H9 (cell line): ENCODE measurements around the gene DHRS4L2. TPM values are rescaled to one million over a fixed set of nuclear protein-coding genes. Genes with fewer than 3 reads are reported as not detected.
"Not testable (repeated sequence)": the region's sequence is repeated elsewhere in the genome, so short reads cannot be mapped to it uniquely, and the experiment has no call there.

Experiments used
- DNase-seq: peaks from one replicate; pipeline ENCODE4 v3.0.0-alpha.2; 2017
- H2AFZ ChIP-seq: one replicate; pipeline ENCODE4 v1.6.1; 2013; ENCODE audit warnings: mild to moderate bottlenecking, low read length, control low read depth, moderate library complexity
- H2AK5ac ChIP-seq: 2 replicates; pipeline ENCODE4 v1.6.1; 2013; ENCODE audit warnings: low read length, control low read depth, mixed read lengths; ENCODE audit not compliant: insufficient read length
- H2BK120ac ChIP-seq: one replicate; pipeline ENCODE4 v1.6.1; 2013; ENCODE audit warnings: low read depth, mild to moderate bottlenecking, low read length, control low read depth, inconsistent platforms; ENCODE audit not compliant: poor library complexity, severe bottlenecking
- H2BK12ac ChIP-seq: 2 replicates; pipeline ENCODE4 v1.6.1; 2013; ENCODE audit warnings: low read length, control low read depth, mixed read lengths, low read depth; ENCODE audit not compliant: insufficient read length
- H2BK15ac ChIP-seq: 2 replicates; pipeline ENCODE4 v1.6.1; 2013; ENCODE audit warnings: low read depth, low read length, control low read depth
- H2BK20ac ChIP-seq: one replicate; pipeline ENCODE4 v1.6.1; 2013; ENCODE audit warnings: low read depth, mild to moderate bottlenecking, low read length, control low read depth, inconsistent platforms; ENCODE audit not compliant: poor library complexity, severe bottlenecking
- H2BK5ac ChIP-seq: 2 replicates; pipeline ENCODE4 v1.6.1; 2013; ENCODE audit warnings: low read length, control low read depth, mixed read lengths; ENCODE audit not compliant: insufficient read length
- H3K14ac ChIP-seq: 2 replicates; pipeline ENCODE4 v1.6.1; 2013; ENCODE audit warnings: low read length, control low read depth; ENCODE audit not compliant: insufficient read depth
- H3K18ac ChIP-seq: 2 replicates; pipeline ENCODE4 v1.6.1; 2013; ENCODE audit warnings: low read depth, mild to moderate bottlenecking, mixed read lengths, low read length, control low read depth; ENCODE audit not compliant: insufficient read length
- H3K23ac ChIP-seq: 2 replicates; pipeline ENCODE4 v1.6.1; 2013; ENCODE audit warnings: low read length, control low read depth, mixed read lengths, low read depth; ENCODE audit not compliant: insufficient read length
- H3K23me2 ChIP-seq: 2 replicates; pipeline ENCODE4 v1.6.1; 2013; ENCODE audit warnings: low read depth, mild to moderate bottlenecking, mixed read lengths, low read length, control low read depth; ENCODE audit not compliant: insufficient read length, poor library complexity, severe bottlenecking
- H3K27ac ChIP-seq: 2 replicates; pipeline ENCODE4 v1.5.1; 2013; ENCODE audit warnings: low read length, control low read depth, mixed read lengths, low read depth; ENCODE audit not compliant: insufficient read length
- H3K27me3 ChIP-seq: 2 replicates; pipeline ENCODE4 v1.6.1; 2013; ENCODE audit warnings: low read length, control low read depth, inconsistent platforms; ENCODE audit not compliant: insufficient read depth
- H3K4ac ChIP-seq: 2 replicates; pipeline ENCODE4 v1.6.1; 2013; ENCODE audit warnings: low read depth, mild to moderate bottlenecking, control low read depth, inconsistent platforms, low read length, moderate library complexity
- H3K4me1 ChIP-seq: 2 replicates; pipeline ENCODE4 v1.6.1; 2013; ENCODE audit warnings: low read length, control low read depth, inconsistent platforms; ENCODE audit not compliant: insufficient read depth
- H3K4me2 ChIP-seq: 2 replicates; pipeline ENCODE4 v1.6.1; 2013; ENCODE audit warnings: low read length, control low read depth, mixed read lengths; ENCODE audit not compliant: insufficient read length, insufficient read depth
- H3K56ac ChIP-seq: 2 replicates; pipeline ENCODE4 v1.6.1; 2013; ENCODE audit warnings: low read depth, mild to moderate bottlenecking, mixed read lengths, low read length, control low read depth; ENCODE audit not compliant: insufficient read length
- H3K79me1 ChIP-seq: 2 replicates; pipeline ENCODE4 v1.6.1; 2013; ENCODE audit warnings: low read depth, mild to moderate bottlenecking, moderate library complexity, low read length, control low read depth, inconsistent platforms; ENCODE audit not compliant: insufficient read depth, poor library complexity, severe bottlenecking
- H3K79me2 ChIP-seq: 2 replicates; pipeline ENCODE4 v1.6.1; 2013; ENCODE audit warnings: low read length, control low read depth, inconsistent platforms; ENCODE audit not compliant: insufficient read depth
- H3K9ac ChIP-seq: 2 replicates; pipeline ENCODE4 v1.6.1; 2013; ENCODE audit warnings: low read length, control low read depth, mixed read lengths; ENCODE audit not compliant: insufficient read length; ENCODE audit errors: extremely low read depth
- H3K9me3 ChIP-seq: one replicate; pipeline ENCODE4 v1.6.1; 2013; ENCODE audit warnings: low read depth, low read length, inconsistent platforms; ENCODE audit not compliant: control insufficient read depth
- H3T11ph ChIP-seq: one replicate; pipeline ENCODE4 v1.6.1; 2013; ENCODE audit warnings: mild to moderate bottlenecking, low read length, control low read depth, inconsistent platforms
- H4K20me1 ChIP-seq: one replicate; pipeline ENCODE4 v1.6.1; 2013; ENCODE audit not compliant: control insufficient read depth, insufficient read length, insufficient read depth
- H4K5ac ChIP-seq: 2 replicates; pipeline ENCODE4 v1.6.1; 2013; ENCODE audit warnings: low read depth, mild to moderate bottlenecking, mixed read lengths, low read length, control low read depth; ENCODE audit not compliant: insufficient read length
- H4K8ac ChIP-seq: replicated peaks from 2 replicates; pipeline ENCODE4 v1.6.1; 2013; ENCODE audit warnings: low read length, control low read depth, mixed read lengths, low read depth; ENCODE audit not compliant: insufficient read length
- H4K91ac ChIP-seq: 2 replicates; pipeline ENCODE4 v1.6.1; 2013; ENCODE audit warnings: low read depth, mild to moderate bottlenecking, moderate library complexity, mixed read lengths, low read length, control low read depth; ENCODE audit not compliant: insufficient read length
- H3K27ac Mint-ChIP-seq, 3 experiments: 2 replicates in 2 of 3; 3 replicates in 1 of 3; pipeline ENCODE4 v1.8.0; 2020 to 2021; ENCODE audit warnings: mixed read lengths in 3 of 3, mild to moderate bottlenecking in 1 of 3, moderate library complexity in 1 of 3
- H3K27me3 Mint-ChIP-seq: 2 replicates; pipeline ENCODE4 v1.8.0; 2021; ENCODE audit warnings: low read depth, mild to moderate bottlenecking, moderate library complexity, mixed read lengths
- H3K36me3 Mint-ChIP-seq, 3 experiments: 2 replicates in 2 of 3; 3 replicates in 1 of 3; pipeline ENCODE4 v1.8.0; 2020 to 2021; ENCODE audit warnings: low read depth in 3 of 3, mixed read lengths in 3 of 3; ENCODE audit not compliant: insufficient read depth in 1 of 3
- H3K4me1 Mint-ChIP-seq, 2 experiments: 2 replicates each; pipeline ENCODE4 v1.8.0; 2020; ENCODE audit warnings: mixed read lengths in 2 of 2
- H3K4me3 Mint-ChIP-seq, 2 experiments: 2 replicates in 1 of 2; 3 replicates in 1 of 2; pipeline ENCODE4 v1.8.0; 2020 to 2021; ENCODE audit warnings: mild to moderate bottlenecking in 2 of 2, mixed read lengths in 2 of 2, moderate library complexity in 1 of 2
- H3K9me3 Mint-ChIP-seq, 2 experiments: 2 replicates in 1 of 2; 3 replicates in 1 of 2; pipeline ENCODE4 v1.8.0; 2020; ENCODE audit warnings: mild to moderate bottlenecking in 2 of 2, mixed read lengths in 2 of 2, moderate library complexity in 1 of 2
- WGBS: extraction: QIAGEN DNeasy Blood & Tissue Kit; methylation state at CpG from one replicate; pipeline ENCODE4 v1.1.7; 2013; ENCODE audit warnings: missing lambda C conversion rate, low lambda C conversion rate, mixed read lengths; ENCODE audit not compliant: insufficient read length; ENCODE audit errors: extremely low coverage; 5-methylcytosine and 5-hydroxymethylcytosine counted together
- total RNA-seq: library from RNA; stranded (reverse); gene quantifications from 2 replicates; pipeline ENCODE4 v1.2.1, GENCODE V29; 2021
- TF ChIP-seq, protein P1 (sequence below): fragments of 200-600 bp; sonication (generic); conservative IDR thresholded peaks from 3 replicates; pipeline ENCODE4 v1.8.0; 2021; ENCODE audit warnings: antibody characterized with exemption, mild to moderate bottlenecking

The DHRS4L2 gene
- total RNA-seq, 1 experiment from 2014 or later: 10.2 TPM

DNA sequence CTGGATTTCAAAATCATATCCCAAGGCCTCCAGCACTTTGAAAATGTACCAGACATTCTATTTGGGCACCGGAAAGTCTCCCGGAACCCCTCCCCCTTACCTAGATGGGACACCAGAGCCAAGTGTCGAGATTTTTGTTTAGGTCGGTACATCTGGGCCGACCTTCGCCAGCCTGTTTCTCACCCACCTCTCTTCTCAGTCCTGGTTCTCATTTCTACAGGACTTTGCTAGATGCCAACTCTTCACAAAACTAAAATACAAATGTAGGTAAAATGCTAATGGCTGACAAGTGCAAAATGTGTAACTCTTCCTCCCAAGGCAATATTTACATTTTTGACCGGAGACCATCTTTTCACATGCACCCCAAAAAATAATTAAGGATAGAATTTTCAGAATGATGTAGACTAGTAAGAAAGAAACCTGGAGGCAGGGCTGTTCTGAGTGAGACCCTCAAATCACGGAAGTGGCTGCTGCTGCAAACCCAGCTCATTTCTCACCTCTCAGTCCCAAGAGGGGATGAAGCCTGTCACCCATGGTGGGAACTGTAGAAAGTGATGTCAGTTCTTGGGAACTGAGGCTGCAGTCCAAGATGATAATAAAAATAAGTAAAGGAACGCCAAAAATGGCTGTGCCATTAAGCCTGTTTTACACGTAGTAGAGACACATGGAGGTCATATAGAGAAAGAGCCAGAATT is 48.4 kb downstream of the DHRS4L2 start:
- not testable (repeated sequence) for H3K27ac ChIP-seq

More for the DNA sequence above, 48.4 kb downstream of the DHRS4L2 start:
- TF ChIP-seq, protein P1, sequence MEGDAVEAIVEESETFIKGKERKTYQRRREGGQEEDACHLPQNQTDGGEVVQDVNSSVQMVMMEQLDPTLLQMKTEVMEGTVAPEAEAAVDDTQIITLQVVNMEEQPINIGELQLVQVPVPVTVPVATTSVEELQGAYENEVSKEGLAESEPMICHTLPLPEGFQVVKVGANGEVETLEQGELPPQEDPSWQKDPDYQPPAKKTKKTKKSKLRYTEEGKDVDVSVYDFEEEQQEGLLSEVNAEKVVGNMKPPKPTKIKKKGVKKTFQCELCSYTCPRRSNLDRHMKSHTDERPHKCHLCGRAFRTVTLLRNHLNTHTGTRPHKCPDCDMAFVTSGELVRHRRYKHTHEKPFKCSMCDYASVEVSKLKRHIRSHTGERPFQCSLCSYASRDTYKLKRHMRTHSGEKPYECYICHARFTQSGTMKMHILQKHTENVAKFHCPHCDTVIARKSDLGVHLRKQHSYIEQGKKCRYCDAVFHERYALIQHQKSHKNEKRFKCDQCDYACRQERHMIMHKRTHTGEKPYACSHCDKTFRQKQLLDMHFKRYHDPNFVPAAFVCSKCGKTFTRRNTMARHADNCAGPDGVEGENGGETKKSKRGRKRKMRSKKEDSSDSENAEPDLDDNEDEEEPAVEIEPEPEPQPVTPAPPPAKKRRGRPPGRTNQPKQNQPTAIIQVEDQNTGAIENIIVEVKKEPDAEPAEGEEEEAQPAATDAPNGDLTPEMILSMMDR: 0 out of 3 replicates have a peak, but pooled peaks have one; percentile 6
- peak overlapping the region; percentile 82 to 90 for H3K4me3 Mint-ChIP-seq
- not testable (repeated sequence) for H3K9ac ChIP-seq, H3K4ac ChIP-seq, DNase-seq, H3K56ac ChIP-seq, H3K79me1 ChIP-seq, H3K9me3 ChIP-seq, H3K36me3 Mint-ChIP-seq, H2BK15ac ChIP-seq, H3K27me3 ChIP-seq, H3K18ac ChIP-seq, H4K91ac ChIP-seq, H2AFZ ChIP-seq, H2BK120ac ChIP-seq, H4K8ac ChIP-seq, H3K23me2 ChIP-seq, H3K27me3 Mint-ChIP-seq, H3K4me1 ChIP-seq, H2BK12ac ChIP-seq, H2BK20ac ChIP-seq, H3T11ph ChIP-seq, H4K5ac ChIP-seq, H2BK5ac ChIP-seq, H3K14ac ChIP-seq, H3K23ac ChIP-seq, H4K20me1 ChIP-seq, H2AK5ac ChIP-seq, H3K79me2 ChIP-seq
- H3K4me2 ChIP-seq: peak overlapping the region; percentile 94
- WGBS: no CpG with 5 or more reads among the region's 10 CpGs
- H3K27ac Mint-ChIP-seq: peak overlapping the region in 2 of 3 experiments; percentile 29 to 55; a peak in 3 of 7 replicates
- peaks cover 6 to 12% of the 10 kb centered on the region in 2 experiments for H3K9me3 Mint-ChIP-seq
- peaks cover 10 to 16% of the 10 kb centered on the region in 2 experiments for H3K4me1 Mint-ChIP-seq
